Measurements from ENCODE around the gene PHLDA2. TPM values are rescaled to one million over a fixed set of nuclear protein-coding genes. Genes with fewer than 3 reads are reported as not detected.

Gene PHLDA2
- total and polyA plus RNA-seq, 9 of the 15 experiments (the other 6 are each of a cell fraction or from before 2014, with no cell fraction given): 0.43 to 42.4 (median 4.7) TPM

GRCh38 chr11:2912498-2912897 lies 16.7 kb downstream of the PHLDA2 start (continued):
- TF ChIP-seq ZNF407 (IDR thresholded peaks at IDR 0.05; ENCODE audit: low read depth) (no peak), CLOCK (CRISPR knock-in tag; IDR thresholded peaks at IDR 0.05; ENCODE audit: borderline replicate concordance) (no peak), FUS (optimal IDR thresholded peaks at IDR 0.05; ENCODE audit: low read depth, low read length) (no peak), ZNF76 (CRISPR knock-in tag; IDR thresholded peaks at IDR 0.05; ENCODE audit: borderline replicate concordance) (no peak), COPS2 (conservative IDR thresholded peaks at IDR 0.05) (no peak), ATF3 (IDR thresholded peaks at IDR 0.05) (peak; percentile 76), ATF3 (CRISPR knock-in tag; conservative IDR thresholded peaks at IDR 0.05) (no peak), ZNF253 (CRISPR knock-in tag; conservative IDR thresholded peaks at IDR 0.05) (no peak), EGR1 (conservative IDR thresholded peaks at IDR 0.05) (peak; percentile 87), VEZF1 (CRISPR knock-in tag; IDR thresholded peaks at IDR 0.05) (peak; percentile 66), NKRF (IDR thresholded peaks at IDR 0.05; ENCODE audit: borderline replicate concordance) (no peak), XRCC5 (IDR thresholded peaks at IDR 0.05; ENCODE audit: low read depth, low read length) (no peak), TEAD1 (CRISPR knock-in tag; IDR thresholded peaks at IDR 0.05) (no peak)

Data from K562 (cell line).